ENCODE measurements around the gene ITGA1.
A peak's percentile ranks its signal among the peaks of the same experiment; 100 is the strongest.

Gene ITGA1

DNA sequence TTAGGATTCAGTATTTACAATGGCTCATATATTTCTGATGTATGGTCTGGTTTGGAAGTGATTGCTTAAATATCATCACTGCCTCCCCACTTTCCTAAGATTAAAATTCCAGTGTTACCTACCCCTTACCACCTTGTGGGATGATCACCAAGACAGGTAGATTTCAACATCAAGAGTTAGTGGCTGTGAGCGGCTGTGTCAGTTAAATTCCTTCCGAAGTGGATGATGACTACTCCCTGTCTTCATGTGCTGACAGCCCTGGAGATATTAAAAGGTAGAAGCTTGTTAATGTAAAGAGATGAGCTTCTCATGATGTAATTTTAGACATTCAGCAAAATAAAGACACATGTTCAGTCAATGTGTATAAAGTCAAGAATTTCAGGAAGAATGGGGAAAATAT is 205.7 kb downstream of the ITGA1 start:
- no peak for DNase-seq (ENCODE audit: low read depth in 2 of 3, low spot score in 1 of 3)

DNA sequence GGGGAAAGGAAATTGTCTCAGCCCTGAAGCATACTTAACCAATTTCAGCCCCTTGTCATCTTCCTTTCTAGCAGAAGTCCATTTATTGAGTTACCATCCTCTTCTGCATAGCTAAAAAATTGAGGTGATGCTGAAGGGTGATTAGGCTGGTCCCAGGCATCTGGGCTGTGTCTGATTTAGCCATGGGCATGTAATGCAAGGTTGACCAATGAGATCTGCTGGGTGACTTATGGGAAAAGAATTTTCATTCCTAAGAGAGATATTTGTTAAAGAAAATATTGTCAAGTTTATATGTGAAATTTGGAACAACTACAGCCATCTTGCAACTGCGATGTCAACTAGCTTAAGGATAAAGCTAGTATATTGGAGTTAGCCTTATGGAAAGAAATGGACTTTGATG is 206.6 kb downstream of the ITGA1 start:
- no peak for DNase-seq (ENCODE audit: low read depth in 2 of 3, low spot score in 1 of 3)

GRCh38 chr5:52995095-52995494 is 207.4 kb downstream of the ITGA1 start:
- DNase-seq (ENCODE audit: low read depth in 2 of 3, low spot score in 1 of 3), result no peak

- DNase-seq (ENCODE audit: low read depth in 2 of 3, low spot score in 1 of 3), result no peak
These were observed 208.2 kb downstream of the ITGA1 start for GRCh38 chr5:52995914-52996313.

DNA sequence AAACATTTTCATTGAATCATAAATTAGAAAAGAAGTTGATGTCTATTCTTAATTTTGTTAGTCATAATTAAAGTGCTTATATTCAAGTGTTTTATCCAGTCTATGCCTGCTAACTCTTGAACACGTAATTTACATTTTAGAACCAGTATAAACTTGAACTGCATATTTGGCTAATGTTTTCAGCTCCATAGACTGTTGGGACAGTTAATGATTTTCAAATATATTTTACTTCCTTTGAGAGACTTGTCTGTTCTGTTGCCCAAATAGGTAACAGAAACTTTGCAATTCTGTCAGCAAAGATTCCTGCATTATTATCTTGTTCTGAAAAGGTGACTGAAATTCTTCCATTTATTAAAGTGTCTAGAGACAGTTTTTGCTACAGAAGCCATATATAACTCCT is 209.3 kb downstream of the ITGA1 start:
- no peak for DNase-seq (ENCODE audit: low read depth in 2 of 3, low spot score in 1 of 3)

GRCh38 chr5:52997424-52997823 is 209.7 kb downstream of the ITGA1 start:
- DNase-seq (ENCODE audit: low read depth in 2 of 3, low spot score in 1 of 3), result no peak

- no peak for DNase-seq (ENCODE audit: low read depth in 2 of 3, low spot score in 1 of 3)
These were observed 211.0 kb downstream of the ITGA1 start for GRCh38 chr5:52998552-52999313.

- no peak for DNase-seq (ENCODE audit: low read depth in 2 of 3, low spot score in 1 of 3)
These were observed 211.7 kb downstream of the ITGA1 start for GRCh38 chr5:52999344-52999949.

GRCh38 chr5:53001541-53001940 is 213.8 kb downstream of the ITGA1 start:
- no peak for DNase-seq (ENCODE audit: low read depth in 2 of 3, low spot score in 1 of 3)

- no peak for DNase-seq (ENCODE audit: low read depth in 2 of 3, low spot score in 1 of 3)
These were observed 214.8 kb downstream of the ITGA1 start for GRCh38 chr5:53002491-53002890.

- no peak for DNase-seq (ENCODE audit: low read depth in 2 of 3, low spot score in 1 of 3)
These were observed 215.4 kb downstream of the ITGA1 start for GRCh38 chr5:53003144-53003543.

DNA sequence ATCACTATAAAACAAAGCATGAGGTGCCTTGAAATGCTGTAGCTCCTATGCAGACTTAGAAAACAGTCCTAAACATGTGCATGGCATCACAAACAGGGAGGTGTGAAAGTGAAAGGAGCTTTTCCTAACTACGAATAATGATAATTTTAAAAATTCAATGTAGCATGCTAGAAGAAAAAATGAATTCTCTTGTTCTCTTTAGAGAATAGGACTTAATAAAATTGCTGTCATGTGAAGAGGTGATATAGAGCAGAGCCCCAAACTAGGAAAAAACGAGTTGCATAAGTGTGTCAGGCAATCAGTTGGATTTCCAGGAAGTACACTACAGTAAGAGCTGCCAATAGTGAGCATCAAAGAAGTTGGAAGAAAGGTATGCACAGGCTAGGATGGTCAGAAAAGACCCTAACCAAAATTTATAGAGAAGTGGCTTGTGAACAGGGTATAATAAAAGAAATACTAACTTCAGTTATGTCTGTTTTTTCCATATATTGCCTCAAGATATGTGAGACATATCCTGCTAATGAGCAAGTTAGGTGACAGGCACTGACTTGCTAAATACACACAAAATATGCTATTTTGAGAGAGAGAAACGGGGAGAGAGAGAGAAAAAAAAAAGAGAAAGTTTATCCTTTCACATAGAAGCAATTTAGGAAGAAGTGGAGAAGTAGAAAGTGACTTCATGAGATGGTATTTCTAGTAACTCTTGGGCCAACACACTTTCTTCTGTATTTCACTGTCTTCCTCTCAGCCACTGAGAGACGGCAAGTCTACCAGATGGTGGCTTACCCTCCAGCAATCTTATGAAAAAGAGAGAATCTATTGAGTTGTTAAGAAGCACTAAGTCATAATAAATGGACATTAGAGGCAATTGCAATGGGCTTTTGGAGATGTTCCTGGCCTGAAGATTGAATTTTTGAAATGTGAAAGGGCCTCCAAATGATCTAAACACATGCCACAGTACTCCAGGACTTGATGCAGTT is 219.5 kb downstream of the ITGA1 start:
- no peak for DNase-seq (ENCODE audit: low read depth in 2 of 3, low spot score in 1 of 3)

DNA sequence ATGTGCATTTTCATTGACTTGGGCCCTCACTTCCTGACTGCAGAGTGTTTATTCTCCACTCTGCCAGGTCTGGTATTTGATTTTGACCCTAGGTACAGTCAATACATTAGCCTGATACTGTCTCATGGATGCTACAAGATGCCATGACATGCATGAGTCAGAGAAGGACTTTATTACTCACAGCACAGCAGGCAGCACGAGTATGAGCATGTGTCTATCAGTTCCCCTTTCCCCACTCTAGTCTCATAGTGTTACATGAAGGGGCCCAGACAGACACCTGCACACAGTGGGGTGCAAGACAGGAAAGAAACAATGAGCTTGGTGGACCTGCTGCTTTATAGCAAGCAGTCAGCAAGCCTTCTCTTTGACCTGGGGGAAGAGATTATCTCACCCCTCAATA is 221.0 kb downstream of the ITGA1 start:
- peak; percentile 13 to 40 (median 29) for DNase-seq (ENCODE audit: low read depth in 2 of 3, low spot score in 1 of 3)
